Testis (tissue), 3 donors: ENCODE results near the gene TET2. TPM values are rescaled to one million over a fixed set of nuclear protein-coding genes. Genes with fewer than 3 reads are reported as not detected.

Experiments
- DNase-seq: peaks from one replicate; pipeline ENCODE4 v3.0.0-alpha.2; 2019
- H3K27ac ChIP-seq, 2 donors: fragments of 200-600 bp; sonication (generic); one replicate each; pipeline ENCODE4 v1.5.1; 2019
- H3K27me3 ChIP-seq: fragments of 200-600 bp; sonication (generic); one replicate; pipeline ENCODE4 v1.5.1; 2019
- H3K36me3 ChIP-seq: fragments of 200-600 bp; sonication (generic); one replicate; pipeline ENCODE4 v1.5.1; 2017; ENCODE audit warnings: low read depth; ENCODE audit errors: missing control alignments
- H3K4me1 ChIP-seq: fragments of 200-600 bp; sonication (generic); one replicate; pipeline ENCODE4 v1.5.1; 2019
- H3K4me3 ChIP-seq, 2 donors: fragments of 200-600 bp; sonication (generic); one replicate each; pipeline ENCODE4 v1.5.1; 2017 to 2019
- H3K9me3 ChIP-seq: fragments of 200-600 bp; sonication (generic); one replicate; pipeline ENCODE4 v1.5.1; 2017
- POLR2A ChIP-seq: fragments of 450-650 bp; IDR thresholded peaks from one replicate; pipeline ENCODE4 v1.6.1; 2017; ENCODE audit warnings: antibody characterized with exemption, mild to moderate bottlenecking, moderate library complexity
- WGBS, 2 donors: methylation state at CpG; one replicate each; pipeline ENCODE4 v1.1.5; 2018; 5-methylcytosine and 5-hydroxymethylcytosine counted together
- intact Hi-C: fragments of 100-400 bp; cut with DNase I; formaldehyde crosslinking; loops from one replicate; pipeline ENCODE4 v1.15.1; 2023; ENCODE audit warnings: low total_unique reads
- polyA plus RNA-seq: library from polyadenylated mRNA; stranded (reverse); fragments of 350-450 nt; fragmentation: Illumina TruSeq; extraction: RNeasy Lipid Tissue Mini Kit (QIAGEN cat#74804); gene quantifications from one replicate; pipeline ENCODE4 v1.2.3, GENCODE V29; 2014; ENCODE audit warnings: low read depth, low replicate concordance; ENCODE audit not compliant: insufficient read depth
- total RNA-seq, 2 donors: library from RNA; depleted of rRNA; stranded (reverse); fragments of >200 nt; gene quantifications; one replicate each; pipeline ENCODE4 v1.2.3, GENCODE V29; 2016
- TF ChIP-seq, protein P1 (sequence below), 3 experiments: fragments of 450-650 bp in 2 of 3; fragments of 200-600 bp in 1 of 3; sonication (generic) in 1 of 3; IDR thresholded peaks; one replicate each; pipeline ENCODE4 v1.5.1; 2016 to 2019; ENCODE audit warnings: antibody characterized with exemption in 3 of 3, mild to moderate bottlenecking in 2 of 3, moderate library complexity in 1 of 3

TET2 gene
- total and polyA plus RNA-seq, 3 donors from 2014 or later, result 2.8 to 17.5 (median 17.1) TPM

DNA sequence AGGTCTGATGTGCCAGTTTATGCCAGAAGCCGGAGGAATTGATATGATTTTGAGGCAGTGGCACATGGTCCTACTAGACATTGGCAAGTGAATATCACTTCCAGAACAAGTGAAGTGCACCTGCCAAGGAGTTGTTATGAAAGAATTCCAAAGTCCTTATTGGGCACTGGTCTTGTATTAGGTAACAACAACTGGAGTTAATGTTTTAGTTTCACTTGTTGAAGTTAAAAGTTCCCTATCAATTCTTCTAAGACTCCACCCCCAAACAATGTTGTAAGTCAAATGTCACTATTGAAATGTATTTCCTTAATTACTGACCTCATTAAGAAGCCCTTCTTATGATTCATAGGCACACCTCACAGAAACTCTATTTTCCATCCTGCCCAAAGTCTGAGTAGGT lies 3.1 kb downstream of the TET2 start:
- DNase-seq, result no peak
- no peak overlapping the region for H3K27ac ChIP-seq
- H3K4me1 ChIP-seq, result no peaks in the 10 kb centered on the region
- intact Hi-C loops, result no loop called here
- H3K9me3 ChIP-seq, result no peaks in the 10 kb centered on the region
- H3K27me3 ChIP-seq, result no peaks in the 10 kb centered on the region
- no peaks in the 10 kb centered on the region for H3K36me3 ChIP-seq
- no peak for TF ChIP-seq POLR2A
- TF ChIP-seq, protein P1, sequence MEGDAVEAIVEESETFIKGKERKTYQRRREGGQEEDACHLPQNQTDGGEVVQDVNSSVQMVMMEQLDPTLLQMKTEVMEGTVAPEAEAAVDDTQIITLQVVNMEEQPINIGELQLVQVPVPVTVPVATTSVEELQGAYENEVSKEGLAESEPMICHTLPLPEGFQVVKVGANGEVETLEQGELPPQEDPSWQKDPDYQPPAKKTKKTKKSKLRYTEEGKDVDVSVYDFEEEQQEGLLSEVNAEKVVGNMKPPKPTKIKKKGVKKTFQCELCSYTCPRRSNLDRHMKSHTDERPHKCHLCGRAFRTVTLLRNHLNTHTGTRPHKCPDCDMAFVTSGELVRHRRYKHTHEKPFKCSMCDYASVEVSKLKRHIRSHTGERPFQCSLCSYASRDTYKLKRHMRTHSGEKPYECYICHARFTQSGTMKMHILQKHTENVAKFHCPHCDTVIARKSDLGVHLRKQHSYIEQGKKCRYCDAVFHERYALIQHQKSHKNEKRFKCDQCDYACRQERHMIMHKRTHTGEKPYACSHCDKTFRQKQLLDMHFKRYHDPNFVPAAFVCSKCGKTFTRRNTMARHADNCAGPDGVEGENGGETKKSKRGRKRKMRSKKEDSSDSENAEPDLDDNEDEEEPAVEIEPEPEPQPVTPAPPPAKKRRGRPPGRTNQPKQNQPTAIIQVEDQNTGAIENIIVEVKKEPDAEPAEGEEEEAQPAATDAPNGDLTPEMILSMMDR (IDR thresholded peaks at IDR 0.05), result no peak
- H3K4me3 ChIP-seq, result no peak overlapping the region
- WGBS, 2 donors, result 90 to 94% methylated on average over 1 of the region's 1 CpG

DNA sequence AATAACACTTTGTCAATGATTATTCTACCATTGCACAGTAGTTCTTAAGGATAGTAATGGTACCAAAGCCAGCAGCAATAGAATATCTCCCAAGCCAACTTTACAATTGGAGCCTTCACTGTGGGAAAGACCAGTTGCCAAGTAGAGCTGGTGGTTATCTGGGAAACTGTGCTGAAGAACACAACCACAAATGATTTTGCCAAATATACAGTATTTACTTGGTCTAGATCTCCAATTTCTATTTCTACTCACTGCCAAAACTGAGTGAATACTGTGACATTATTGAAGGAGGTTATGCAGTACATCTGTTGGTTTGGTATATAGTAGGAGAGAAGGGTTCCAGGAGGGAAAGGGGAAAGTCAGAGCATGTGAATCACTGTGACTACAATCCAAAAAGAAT lies 3.8 kb downstream of the TET2 start:
- no peaks in the 10 kb centered on the region for H3K27me3 ChIP-seq
- H3K4me1 ChIP-seq, result no peaks in the 10 kb centered on the region
- DNase-seq, result no peak
- H3K27ac ChIP-seq, result no peak overlapping the region
- intact Hi-C loops, result no loop called here
- H3K36me3 ChIP-seq, result no peaks in the 10 kb centered on the region
- no peaks in the 10 kb centered on the region for H3K9me3 ChIP-seq
- TF ChIP-seq POLR2A, result no peak
- TF ChIP-seq, protein P1 (IDR thresholded peaks at IDR 0.05), result no peak
- no peak overlapping the region for H3K4me3 ChIP-seq

GRCh38 chr4:105153749-105154148 lies 7.1 kb downstream of the TET2 start:
- intact Hi-C loops, result no loop called here

DNA sequence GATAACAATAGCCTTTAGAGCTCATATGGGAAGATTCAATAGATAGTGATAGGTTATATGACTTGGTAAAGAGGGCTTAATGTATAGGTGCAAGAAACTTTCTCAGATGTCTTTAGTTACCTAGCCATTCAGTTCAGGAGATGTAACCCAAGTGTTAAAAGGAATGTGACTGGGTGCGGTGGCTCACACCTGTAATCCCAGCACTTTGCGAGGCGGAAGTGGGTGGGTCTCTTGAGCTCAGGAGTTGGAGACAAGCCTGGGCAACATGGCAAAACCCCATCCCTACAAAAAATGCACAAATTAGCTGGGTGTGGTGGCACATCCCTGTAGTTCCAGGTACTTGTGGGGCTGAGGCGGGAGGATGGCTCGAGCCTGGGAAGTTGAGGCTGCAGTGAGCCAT lies 7.9 kb downstream of the TET2 start:
- TF ChIP-seq POLR2A, result no peak
- TF ChIP-seq, protein P1 (IDR thresholded peaks at IDR 0.05), result no peak
- H3K27me3 ChIP-seq, result no peaks in the 10 kb centered on the region
- H3K27ac ChIP-seq, result no peak overlapping the region
- H3K4me1 ChIP-seq, result no peaks in the 10 kb centered on the region
- H3K9me3 ChIP-seq, result no peaks in the 10 kb centered on the region
- no peak overlapping the region for H3K4me3 ChIP-seq
- intact Hi-C loops, result no loop called here
- H3K36me3 ChIP-seq, result no peaks in the 10 kb centered on the region
- DNase-seq, result no peak
- 92 to 95% methylated on average over 5 of the region's 5 CpGs for WGBS, 2 donors

More at GRCh38 chr4:105153749-105154148, 7.1 kb downstream of the TET2 start:
- no peaks in the 10 kb centered on the region for H3K27me3 ChIP-seq
- no peaks in the 10 kb centered on the region for H3K36me3 ChIP-seq
- DNase-seq, result no peak
- no peaks in the 10 kb centered on the region for H3K9me3 ChIP-seq
- H3K27ac ChIP-seq, result no peak overlapping the region
- H3K4me3 ChIP-seq, result no peak overlapping the region
- TF ChIP-seq, protein P1 (IDR thresholded peaks at IDR 0.05), result no peak
- no peak for TF ChIP-seq POLR2A
- H3K4me1 ChIP-seq, result no peaks in the 10 kb centered on the region
- WGBS, 2 donors, result 94 to 96% methylated on average over 1 of the region's 1 CpG

DNA sequence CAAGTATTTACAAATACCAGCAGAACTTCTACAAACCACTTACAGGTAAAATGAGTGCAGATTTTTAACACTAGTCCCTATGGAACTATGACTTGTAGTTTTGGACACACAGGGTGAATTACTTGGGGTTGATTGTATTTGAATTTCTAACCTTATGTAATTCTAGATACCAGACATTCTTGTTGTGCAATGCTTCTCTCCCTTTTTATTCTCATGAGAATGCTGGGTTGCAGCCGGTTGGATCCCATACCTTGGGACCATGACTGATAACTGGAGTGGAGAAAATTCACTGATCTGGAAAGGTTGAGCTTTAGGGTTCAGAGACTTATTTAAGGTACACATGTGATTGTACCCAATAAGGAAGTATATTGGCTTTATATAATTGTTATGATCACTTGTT lies 8.8 kb downstream of the TET2 start:
- TF ChIP-seq, protein P1 (IDR thresholded peaks at IDR 0.05), result no peak
- TF ChIP-seq POLR2A, result no peak
- 62 to 93% methylated on average over 1 of the region's 1 CpG for WGBS, 2 donors
- Histone ChIP-seq H3K36me3 (no peaks in the 10 kb centered on the region), H3K27me3 (no peaks in the 10 kb centered on the region), H3K9me3 (no peaks in the 10 kb centered on the region), H3K4me1 (no peaks in the 10 kb centered on the region), H3K4me3 (no peak overlapping the region), H3K27ac (no peak overlapping the region)
- DNase-seq, result no peak
- intact Hi-C loops, result no loop called here
